Measurements from ENCODE around the gene PTPRT.

Gene PTPRT

GRCh38 chr20:42613076-42613475 lies 576.6 kb downstream of the PTPRT start:
- no peak overlapping the region for H3K4me3 ChIP-seq
- no peak for DNase-seq (ENCODE audit: low spot score)
- no peak overlapping the region for H3K27ac ChIP-seq
- no peak for TF ChIP-seq CTCF (IDR thresholded peaks at IDR 0.05)

GRCh38 chr20:42611889-42612837 lies 577.5 kb downstream of the PTPRT start:
- no peak overlapping the region for H3K4me3 ChIP-seq
- TF ChIP-seq CTCF (IDR thresholded peaks at IDR 0.05) = no peak
- DNase-seq (ENCODE audit: low spot score) = no peak
- no peak overlapping the region for H3K27ac ChIP-seq

- no peak for TF ChIP-seq CTCF (IDR thresholded peaks at IDR 0.05)
- no peak overlapping the region for H3K4me3 ChIP-seq
- peak; percentile 22 for DNase-seq (ENCODE audit: low spot score)
- H3K27ac ChIP-seq = no peak overlapping the region
These were observed 578.3 kb downstream of the PTPRT start for GRCh38 chr20:42611423-42611822.

- DNase-seq (ENCODE audit: low spot score) = no peak
- no peak overlapping the region for H3K4me3 ChIP-seq
- TF ChIP-seq CTCF (IDR thresholded peaks at IDR 0.05) = no peak
- no peak overlapping the region for H3K27ac ChIP-seq
These were observed 579.6 kb downstream of the PTPRT start for GRCh38 chr20:42610070-42610469.

GRCh38 chr20:42609618-42610017 lies 580.1 kb downstream of the PTPRT start:
- DNase-seq (ENCODE audit: low spot score) = peak; percentile 47
- Histone ChIP-seq H3K27ac (no peak overlapping the region), H3K4me3 (no peak overlapping the region)
- TF ChIP-seq CTCF (IDR thresholded peaks at IDR 0.05) = no peak

- DNase-seq (ENCODE audit: low spot score) = peak; percentile 47
- H3K4me3 ChIP-seq = no peak overlapping the region
- TF ChIP-seq CTCF (IDR thresholded peaks at IDR 0.05) = no peak
- no peak overlapping the region for H3K27ac ChIP-seq
These were observed 584.4 kb downstream of the PTPRT start for GRCh38 chr20:42604998-42605956.
